ENCODE data around the gene CA12.
"Not testable (repeated sequence)": the region's sequence is repeated elsewhere in the genome, so short reads cannot be mapped to it uniquely, and the experiment has no call there.

DNA sequence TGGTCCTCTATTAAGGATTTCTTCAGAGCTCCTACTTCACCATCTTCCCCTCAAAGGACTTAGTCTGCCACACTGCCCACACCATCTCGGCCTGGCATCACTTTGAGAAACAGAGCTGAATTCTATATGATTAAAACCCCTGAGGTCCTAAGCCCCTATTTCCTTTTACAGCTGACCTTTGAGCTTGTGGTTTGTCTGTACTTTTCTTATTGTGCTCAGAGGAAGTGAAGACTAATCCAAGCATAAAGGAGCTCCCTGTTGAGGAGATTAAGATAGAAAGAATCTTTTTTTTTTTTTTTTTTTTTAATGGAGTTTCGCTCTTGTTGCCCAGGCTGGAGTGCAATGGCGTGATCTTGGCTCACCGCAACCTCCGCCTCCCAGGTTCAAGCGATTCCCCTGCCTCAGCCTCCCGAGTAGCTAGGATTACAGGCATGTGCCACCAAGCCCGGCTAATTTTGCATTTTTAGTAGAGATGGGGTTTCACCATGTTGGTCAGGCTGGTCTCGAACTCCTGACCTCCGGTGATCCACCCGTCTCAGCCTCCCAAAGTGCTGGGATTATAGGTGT lies 38.6 kb downstream of the CA12 start:
- not testable (repeated sequence) for TF ChIP-seq SIN3A (IDR thresholded peaks at IDR 0.05; ENCODE audit: low read depth, low read length); YY1 (IDR thresholded peaks at IDR 0.05; ENCODE audit: low read depth, low read length); ZNF274 (IDR thresholded peaks at IDR 0.05; ENCODE audit: insufficient read depth, insufficient read length); CTCF (IDR thresholded peaks at IDR 0.05 in 2 of 3, conservative IDR thresholded peaks at IDR 0.05 in 1 of 3; ENCODE audit: control insufficient read depth in 2 of 3, extremely low read depth in 1 of 3, insufficient read depth in 1 of 3, low read depth in 3 of 3, low read length in 3 of 3); GATAD2B (conservative IDR thresholded peaks at IDR 0.05; ENCODE audit: low read depth); ASH2L (IDR thresholded peaks at IDR 0.05; ENCODE audit: borderline replicate concordance, low read depth); BCLAF1 (IDR thresholded peaks at IDR 0.05); CHD4 (IDR thresholded peaks at IDR 0.05); SP1 (IDR thresholded peaks at IDR 0.05; ENCODE audit: low read depth, low read length)
